WI38 (cell line): Measurements from ENCODE around the gene ZFPL1.

Source experiments
- H3K4me3 ChIP-seq: 2 replicates; pipeline ENCODE4 v1.5.1; 2011; ENCODE audit warnings: low read depth, mild to moderate bottlenecking, control low read depth, low read length
- CTCF ChIP-seq: IDR thresholded peaks from 2 replicates; pipeline ENCODE4 v1.5.1; 2012; ENCODE audit warnings: low read depth, mild to moderate bottlenecking, control low read depth, low read length

The ZFPL1 gene

GRCh38 chr11:65069217-65069616, 14.8 kb upstream of the ZFPL1 start:
- TF ChIP-seq CTCF: no peak
- H3K4me3 ChIP-seq: no peak overlapping the region

GRCh38 chr11:65071907-65072630, 12.0 kb upstream of the ZFPL1 start:
- TF ChIP-seq CTCF: no peak
- H3K4me3 ChIP-seq: no peak overlapping the region

- TF ChIP-seq CTCF: no peak
- no peak overlapping the region for H3K4me3 ChIP-seq
Observed at GRCh38 chr11:65072631-65072966, 11.4 kb upstream of the ZFPL1 start.

- no peak overlapping the region for H3K4me3 ChIP-seq
- no peak for TF ChIP-seq CTCF
Observed at GRCh38 chr11:65077451-65077850, 6.6 kb upstream of the ZFPL1 start.

GRCh38 chr11:65078151-65078550, 5.9 kb upstream of the ZFPL1 start:
- peak; percentile 48 for TF ChIP-seq CTCF
- H3K4me3 ChIP-seq: no peak overlapping the region

GRCh38 chr11:65078786-65079342, 5.2 kb upstream of the ZFPL1 start:
- no peak for TF ChIP-seq CTCF
- H3K4me3 ChIP-seq: no peak overlapping the region

- H3K4me3 ChIP-seq: peak overlapping the region; percentile 94
- TF ChIP-seq CTCF: no peak
Observed at GRCh38 chr11:65083134-65083833, 738 bp upstream of the ZFPL1 start.
